HG03095 (cell line): ENCODE measurements around the gene TDG.

ENCODE experiments used
- ATAC-seq: cut with Tn5 transposase; IDR thresholded peaks from one replicate; pipeline ENCODE4 v1.9.1; 2021; ENCODE audit warnings: moderate library complexity; ENCODE audit not compliant: unreplicated experiment

Gene TDG

GRCh38 chr12:103965590-103966504, at the start of gene TDG:
Gene TDG, plus strand, starts transcription at chr12:103965872. Its CDS starts 166 bp downstream, at chr12:103966038.
- peak; percentile 94 for ATAC-seq

- no peak for ATAC-seq
Observed at GRCh38 chr12:103917873-103918272, 47.8 kb upstream of the TDG start.

- ATAC-seq: peak; percentile 40
Observed at GRCh38 chr12:103924761-103925641, 40.7 kb upstream of the TDG start.

GRCh38 chr12:103928682-103929045, 37.0 kb upstream of the TDG start:
- peak; percentile 20 for ATAC-seq

DNA sequence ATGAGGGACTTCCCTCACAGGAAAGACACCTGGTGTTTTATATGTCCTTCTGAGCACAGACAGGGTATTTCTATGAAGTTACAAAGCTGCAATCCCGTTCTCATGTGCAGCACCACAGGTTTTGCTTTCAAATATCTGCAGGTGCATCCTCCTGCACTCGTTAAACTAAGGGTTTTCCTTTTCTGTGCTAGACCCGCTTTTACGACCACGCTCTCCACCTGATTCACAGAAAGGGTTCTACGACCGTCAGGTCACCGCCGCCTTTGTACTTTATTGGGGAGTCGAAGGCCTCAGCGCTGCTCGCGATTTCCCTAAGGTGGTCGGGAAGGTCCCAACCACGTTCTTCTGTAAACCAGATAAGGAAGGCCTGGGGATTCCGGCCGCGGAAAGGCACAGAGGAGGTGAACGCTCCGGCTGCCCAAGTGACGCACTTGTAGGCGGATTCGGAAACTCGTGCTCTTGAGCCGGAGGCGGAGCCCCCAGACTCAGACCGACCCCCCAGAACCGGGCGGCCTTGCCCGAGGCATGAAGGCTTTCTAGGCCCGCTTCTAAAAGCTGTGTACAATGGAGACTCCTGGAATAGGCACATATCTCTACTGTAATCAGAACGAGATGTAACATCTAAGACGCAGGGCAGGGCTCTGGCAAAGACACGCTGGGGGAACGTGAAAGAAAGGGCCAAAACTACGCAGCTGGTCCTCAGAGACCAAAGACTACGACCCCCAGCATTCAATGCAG, 36.5 kb upstream of the TDG start:
- peak; percentile 21 for ATAC-seq

DNA sequence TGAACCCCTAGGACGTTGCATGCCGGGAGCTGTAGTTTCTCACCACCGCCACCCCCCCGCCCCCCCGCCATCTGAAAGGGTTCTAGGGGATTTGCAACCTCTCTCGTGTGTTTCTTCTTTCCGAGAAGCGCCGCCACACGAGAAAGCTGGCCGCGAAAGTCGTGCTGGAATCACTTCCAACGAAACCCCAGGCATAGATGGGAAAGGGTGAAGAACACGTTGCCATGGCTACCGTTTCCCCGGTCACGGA, 36.0 kb upstream of the TDG start:
- ATAC-seq: no peak

GRCh38 chr12:103930034-103930786, 35.5 kb upstream of the TDG start, which contains the start of gene HSP90B1:
Gene HSP90B1, plus strand, starts transcription at chr12:103930410. Its CDS starts 106 bp downstream, at chr12:103930516.
- ATAC-seq: peak; percentile 58

- no peak for ATAC-seq
Observed at GRCh38 chr12:103930787-103931735, 34.6 kb upstream of the TDG start.

DNA sequence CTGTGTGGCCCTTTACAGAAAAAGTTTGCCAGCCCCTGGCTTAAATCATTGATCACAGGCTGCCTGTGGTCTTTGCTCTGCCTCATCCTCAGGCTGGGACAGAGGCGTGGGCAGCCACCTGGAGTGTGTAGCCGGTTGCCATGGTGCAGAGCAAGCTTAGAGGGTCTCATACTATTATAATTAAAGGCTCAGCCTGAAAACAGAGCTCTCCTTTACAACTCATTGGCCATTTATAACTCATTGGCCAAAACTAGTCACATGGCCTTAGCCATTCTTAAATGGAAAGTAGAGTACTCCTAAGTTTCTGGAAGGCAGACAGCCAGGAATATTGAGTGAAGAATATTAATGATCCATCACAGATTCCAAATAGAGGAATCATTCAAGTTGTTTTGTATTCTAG, 32.4 kb upstream of the TDG start:
- no peak for ATAC-seq

GRCh38 chr12:103936679-103937078, 29.0 kb upstream of the TDG start:
- ATAC-seq: no peak

GRCh38 chr12:103944964-103945363, 20.7 kb upstream of the TDG start:
- no peak for ATAC-seq

DNA sequence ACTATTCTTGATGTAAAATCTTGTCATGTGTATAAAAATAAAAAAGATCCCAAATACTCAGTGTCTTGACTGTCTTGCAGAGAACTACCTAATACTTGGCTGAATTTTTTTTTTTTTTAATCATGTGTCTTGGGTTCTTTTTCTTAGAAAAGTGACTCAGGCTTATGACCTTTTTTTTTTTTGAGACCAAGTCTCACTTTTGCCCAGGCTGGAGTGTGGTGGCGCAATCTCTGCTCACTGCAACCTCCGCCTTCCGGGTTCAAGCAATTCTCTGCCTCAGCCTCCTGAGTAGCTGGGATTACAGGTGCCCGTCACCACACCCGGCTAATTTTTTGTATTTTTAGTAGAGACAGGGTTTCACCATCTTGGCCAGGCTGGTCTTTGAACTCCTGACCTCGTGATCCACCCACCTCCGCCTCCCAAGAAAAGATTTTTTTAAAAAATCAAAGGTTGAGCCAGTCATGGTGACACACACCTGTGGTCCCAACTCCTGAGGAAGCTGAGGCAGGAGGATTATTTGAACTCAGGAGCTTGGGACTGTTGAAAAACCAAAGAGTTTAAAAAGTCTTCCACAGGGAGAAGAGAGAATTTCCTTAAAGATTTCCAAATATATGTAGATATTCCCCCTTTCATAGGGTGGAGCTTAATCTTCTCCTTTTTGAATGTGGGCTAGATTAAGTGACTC, 17.7 kb upstream of the TDG start:
- no peak for ATAC-seq

DNA sequence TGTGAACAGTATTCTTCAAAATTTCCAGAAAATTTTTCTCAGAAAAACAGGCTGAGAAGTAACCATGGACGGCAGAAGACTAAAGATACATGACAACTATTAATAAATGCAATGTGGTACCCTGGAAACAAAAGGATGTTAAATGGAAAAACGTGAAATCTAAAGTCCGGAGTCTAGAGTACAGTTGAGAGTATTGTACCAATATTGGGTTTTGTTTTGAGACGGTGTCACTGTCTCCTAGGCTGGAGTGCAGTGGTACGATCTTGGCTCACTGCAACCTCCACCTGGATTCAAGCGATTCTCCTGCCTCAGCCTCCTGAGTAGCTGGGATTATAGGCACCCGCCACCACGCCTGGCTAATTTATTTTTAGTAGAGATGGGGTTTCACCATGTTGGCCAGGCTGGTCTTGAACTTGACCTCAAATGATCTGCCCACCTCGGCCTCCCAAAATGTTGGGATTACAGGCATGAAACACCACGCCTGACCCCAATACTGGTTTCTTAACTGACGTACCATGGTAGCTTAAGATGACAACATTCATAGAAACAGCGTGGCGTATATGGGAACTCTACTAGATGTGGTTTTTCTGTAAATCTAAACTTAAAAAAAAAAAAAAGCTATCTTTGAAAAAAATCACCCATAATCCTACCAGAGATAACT, 16.8 kb upstream of the TDG start:
- no peak for ATAC-seq

DNA sequence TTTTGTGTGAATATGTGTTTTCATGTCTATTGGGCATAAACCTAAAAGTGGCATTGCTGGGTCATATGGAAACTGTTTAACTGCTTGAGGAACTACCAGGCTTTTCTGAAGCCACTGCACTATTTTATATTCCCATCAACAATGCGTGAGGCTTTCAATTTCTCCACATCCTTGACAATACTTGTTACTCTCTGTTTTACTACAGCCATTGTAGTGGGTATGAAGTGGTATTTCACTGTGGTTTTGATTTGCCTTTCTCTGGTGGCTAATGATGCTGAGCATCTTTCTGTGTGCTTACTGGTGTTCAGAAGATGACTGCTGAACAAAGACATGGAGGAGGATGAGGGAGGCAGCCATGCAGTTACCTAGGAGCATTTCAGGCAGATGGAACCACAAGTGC, 13.2 kb upstream of the TDG start:
- ATAC-seq: no peak

- no peak for ATAC-seq
Observed at GRCh38 chr12:103955811-103956508, 9.7 kb upstream of the TDG start.

- peak; percentile 13 for ATAC-seq
Observed at GRCh38 chr12:103956509-103957027, 9.1 kb upstream of the TDG start.

DNA sequence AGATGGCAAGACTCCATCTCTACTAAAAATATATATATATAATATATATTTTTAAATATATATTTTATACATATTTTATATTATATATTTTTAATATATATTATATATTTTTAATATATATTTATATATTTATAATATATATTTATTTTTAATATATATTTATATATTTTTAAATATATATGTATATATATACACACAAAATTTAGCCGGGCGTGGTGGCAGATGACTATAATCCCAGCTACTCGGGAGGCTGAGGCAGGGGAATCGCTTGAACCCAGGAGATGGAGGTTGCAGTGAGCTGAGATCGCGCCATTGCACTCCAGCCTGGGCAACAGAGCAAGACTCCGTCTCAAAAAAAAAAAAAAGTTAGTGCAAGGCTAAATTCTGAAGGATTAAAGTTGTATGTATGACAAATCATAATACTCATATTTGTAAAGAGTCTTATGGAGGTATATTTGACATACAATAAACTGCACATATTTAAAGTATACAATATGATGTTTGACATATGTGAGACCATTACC, 7.7 kb upstream of the TDG start:
- no peak for ATAC-seq
